HG02885 (cell line): Measurements from ENCODE around the gene SVOP.
"Not testable (repeated sequence)": the region's sequence is repeated elsewhere in the genome, so short reads cannot be mapped to it uniquely, and the experiment has no call there.

Source experiments
- ATAC-seq: cut with Tn5 transposase; IDR thresholded peaks from one replicate; pipeline ENCODE4 v1.9.1; 2021; ENCODE audit warnings: mild to moderate bottlenecking; ENCODE audit not compliant: unreplicated experiment, poor library complexity

The SVOP gene, protein sequence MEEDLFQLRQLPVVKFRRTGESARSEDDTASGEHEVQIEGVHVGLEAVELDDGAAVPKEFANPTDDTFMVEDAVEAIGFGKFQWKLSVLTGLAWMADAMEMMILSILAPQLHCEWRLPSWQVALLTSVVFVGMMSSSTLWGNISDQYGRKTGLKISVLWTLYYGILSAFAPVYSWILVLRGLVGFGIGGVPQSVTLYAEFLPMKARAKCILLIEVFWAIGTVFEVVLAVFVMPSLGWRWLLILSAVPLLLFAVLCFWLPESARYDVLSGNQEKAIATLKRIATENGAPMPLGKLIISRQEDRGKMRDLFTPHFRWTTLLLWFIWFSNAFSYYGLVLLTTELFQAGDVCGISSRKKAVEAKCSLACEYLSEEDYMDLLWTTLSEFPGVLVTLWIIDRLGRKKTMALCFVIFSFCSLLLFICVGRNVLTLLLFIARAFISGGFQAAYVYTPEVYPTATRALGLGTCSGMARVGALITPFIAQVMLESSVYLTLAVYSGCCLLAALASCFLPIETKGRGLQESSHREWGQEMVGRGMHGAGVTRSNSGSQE

DNA sequence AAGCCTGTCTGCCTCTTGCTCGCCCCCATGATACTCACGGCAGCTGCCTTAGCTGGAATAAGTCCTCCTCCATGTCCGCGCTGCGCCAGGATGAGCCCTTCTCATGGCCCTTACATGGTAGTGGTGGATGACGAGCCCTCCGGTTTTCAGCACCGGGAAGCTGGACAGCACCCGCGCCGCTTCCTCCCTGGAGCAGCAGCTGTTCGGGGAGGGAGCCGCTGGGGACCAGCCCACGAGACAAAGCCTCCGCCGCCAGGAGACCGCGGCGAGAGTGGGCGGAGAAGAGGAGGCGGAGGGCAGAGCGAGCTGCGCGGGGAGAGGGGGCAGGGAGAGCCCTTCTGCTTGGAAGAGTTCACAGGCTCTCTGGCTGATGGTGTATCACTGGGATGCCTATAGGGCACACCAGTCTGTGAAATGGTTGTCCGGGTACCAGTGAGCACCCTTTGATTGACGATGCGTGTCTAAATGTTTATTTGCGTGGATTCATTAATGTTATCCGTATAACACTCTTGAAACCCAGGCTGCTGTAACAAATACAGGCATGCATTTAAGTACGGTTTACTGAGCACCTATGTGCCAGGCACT, at the start of gene SVOP:
Gene SVOP, minus strand, starts transcription at position 273 of the 585 bp plus-strand sequence. Its CDS starts 200 bp downstream, at position 73.
- no peak for ATAC-seq

DNA sequence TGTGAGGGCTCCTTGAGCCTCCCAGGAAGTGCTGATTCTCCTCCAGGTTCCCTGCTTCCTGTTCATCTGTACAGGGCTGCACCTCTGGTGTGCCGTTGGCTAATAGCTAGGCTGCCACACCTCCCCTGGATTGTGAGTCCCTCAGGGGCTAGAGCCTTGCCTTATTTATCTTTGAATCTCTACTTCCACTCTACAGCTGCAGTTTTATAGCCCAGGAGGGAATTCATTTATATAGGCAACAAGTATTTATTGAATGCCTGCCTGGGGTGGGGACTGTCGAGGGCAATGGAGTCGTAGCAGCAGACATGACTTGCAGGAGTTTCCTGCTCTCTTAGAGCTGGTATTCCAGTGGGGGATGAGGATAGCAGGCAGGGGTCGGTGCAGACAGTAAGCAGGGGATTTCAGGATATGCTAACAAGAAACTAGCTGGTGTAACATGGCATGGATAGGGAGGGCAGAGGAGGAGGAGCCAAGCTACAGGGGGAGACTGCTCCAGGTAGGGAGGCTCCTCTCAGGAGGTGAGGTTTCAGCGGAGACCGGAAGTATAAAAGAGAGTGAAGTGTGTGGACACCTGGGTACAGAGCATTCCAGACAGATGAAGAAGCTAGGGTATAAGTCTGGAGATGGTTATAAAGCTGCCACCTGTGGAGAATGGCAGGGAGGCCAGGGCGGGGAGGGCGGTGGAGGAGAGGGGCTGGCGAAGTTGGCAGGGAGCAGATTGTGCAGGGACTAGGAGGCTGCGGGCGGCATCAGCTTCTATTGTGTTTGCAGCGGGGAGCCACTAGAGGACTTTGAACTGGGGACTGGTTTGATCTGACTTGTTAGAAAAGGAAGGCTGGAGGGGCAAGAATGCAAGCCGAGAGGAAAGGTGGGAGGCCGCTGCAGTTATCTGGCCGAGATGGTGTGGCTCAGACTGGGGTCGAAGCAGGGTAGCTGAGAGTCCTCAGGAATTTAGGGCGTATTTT, 48.7 kb upstream of the SVOP start:
- ATAC-seq = no peak

DNA sequence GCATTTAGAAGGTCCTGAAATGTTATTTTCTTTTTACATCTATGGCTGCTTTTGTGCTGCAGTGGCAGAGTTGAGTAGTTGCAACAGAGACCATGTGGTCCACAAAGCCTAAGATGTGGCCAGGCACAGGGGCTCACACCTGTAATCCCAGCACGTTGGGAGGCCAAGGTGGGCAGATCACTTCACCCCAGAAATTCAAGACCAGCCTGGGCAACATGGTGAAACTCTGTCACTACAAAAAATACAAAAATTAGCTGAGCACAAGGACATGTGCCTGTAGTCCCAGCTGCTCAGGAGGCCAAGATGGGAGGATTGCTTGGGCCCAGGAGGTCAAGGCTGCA, 45.0 kb upstream of the SVOP start:
- ATAC-seq = no peak

DNA sequence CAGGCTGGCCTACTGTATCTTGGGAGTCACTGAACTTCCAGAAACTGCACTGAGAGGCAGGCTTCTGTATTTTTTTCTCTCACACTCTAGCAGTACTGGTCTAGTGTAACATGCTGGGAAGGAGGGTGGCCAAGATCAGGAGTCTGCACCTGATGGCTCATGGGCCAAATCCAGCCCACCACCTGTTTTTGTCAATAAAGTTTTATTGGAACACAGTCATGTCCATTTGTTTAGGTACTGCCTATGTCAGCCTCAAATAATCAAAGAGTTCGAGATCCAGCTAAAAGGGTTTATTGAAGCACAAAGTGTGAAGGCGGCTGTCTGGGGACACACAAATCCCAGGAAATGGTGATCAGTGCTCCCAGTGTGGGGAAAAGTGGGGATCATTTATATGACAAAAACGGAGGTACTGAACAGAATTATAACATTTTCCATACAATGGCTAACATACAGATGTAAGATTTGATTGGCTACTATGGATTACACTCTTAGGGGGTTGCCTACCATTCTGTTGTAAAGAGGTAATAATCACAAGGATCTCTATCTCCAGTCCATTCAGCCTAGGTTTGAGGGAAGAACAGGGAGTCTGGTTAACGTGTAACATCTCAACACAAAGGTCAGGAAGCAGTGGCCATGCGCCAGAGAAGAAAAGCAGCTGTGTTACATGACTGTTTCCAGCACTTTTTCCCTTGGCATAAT, 44.4 kb upstream of the SVOP start:
- ATAC-seq = no peak

DNA sequence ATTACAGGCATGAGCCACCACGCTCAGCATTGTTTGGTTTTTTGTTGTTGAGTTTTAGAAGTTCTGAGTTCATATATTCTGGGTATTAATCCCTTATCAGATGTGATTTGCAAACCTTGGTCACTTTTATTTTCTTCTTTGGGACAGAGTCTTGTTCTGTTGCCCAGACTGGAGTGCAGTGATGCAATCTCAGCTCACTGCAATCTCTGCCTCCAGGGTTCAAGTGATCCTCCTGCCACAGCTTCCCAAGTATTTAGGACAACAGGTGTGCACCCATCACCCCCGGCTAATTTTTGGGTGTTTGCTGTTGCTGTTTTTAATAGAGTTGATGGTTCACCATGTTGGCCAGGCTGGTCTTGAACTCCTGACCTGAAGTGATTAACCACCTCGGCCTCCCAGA, 43.3 kb upstream of the SVOP start:
- ATAC-seq = no peak

DNA sequence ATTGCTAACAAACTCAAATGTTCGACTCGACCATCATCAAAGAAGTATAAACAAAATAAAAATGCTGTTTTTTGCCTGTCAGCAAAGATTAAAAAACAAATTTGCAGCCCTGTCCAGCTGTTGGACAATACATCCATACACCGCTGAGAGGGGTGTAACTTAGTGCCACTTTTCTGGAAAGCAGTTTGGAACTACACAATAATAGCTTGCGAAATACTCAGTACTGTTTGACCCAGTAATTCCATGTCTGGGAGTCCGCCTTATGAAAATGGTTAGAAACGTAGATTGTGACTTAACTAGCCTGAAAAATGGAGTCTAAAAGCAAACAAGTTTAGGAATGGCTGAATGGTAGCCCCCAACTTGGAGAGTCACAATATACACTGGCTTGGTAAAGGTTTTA, 37.9 kb upstream of the SVOP start:
- no peak for ATAC-seq

DNA sequence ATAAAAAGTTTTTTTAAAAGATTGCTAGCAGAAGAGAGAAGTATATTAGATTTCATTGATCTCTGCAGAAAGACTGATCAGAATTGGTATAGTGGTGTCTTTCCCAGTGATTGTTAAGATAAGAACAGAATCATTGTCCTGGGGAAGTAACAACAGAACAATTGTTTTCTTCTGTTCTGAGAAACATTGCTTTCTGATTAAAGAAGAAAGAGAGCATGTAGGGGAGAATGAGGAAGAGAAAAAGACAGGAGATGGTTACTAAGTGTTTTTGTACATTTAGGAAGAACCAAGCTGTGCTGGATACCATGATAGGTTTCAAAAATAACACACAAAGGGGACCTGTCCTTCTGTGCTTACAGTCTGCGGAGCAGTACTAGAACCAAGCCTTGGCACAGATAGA, 36.5 kb upstream of the SVOP start:
- ATAC-seq = no peak

DNA sequence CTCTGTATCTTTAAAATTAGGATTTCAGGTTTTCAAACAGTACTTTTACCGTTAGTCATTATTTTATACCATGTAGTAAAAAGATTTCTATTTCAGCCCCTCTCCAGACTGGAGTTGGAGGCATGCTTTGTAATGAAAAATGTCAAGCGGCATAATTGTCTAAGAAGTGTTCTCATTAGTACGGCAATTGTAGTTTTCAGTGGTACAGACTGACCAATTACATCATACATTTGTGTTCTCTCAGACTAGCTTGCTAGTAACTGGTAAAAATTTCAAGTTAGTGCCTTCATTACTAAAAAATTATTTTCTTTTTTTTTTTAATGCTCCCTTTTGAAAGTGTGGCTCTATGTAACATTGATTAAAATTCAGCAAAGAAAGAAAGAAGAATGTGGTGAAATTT, 36.0 kb upstream of the SVOP start:
- ATAC-seq = no peak

DNA sequence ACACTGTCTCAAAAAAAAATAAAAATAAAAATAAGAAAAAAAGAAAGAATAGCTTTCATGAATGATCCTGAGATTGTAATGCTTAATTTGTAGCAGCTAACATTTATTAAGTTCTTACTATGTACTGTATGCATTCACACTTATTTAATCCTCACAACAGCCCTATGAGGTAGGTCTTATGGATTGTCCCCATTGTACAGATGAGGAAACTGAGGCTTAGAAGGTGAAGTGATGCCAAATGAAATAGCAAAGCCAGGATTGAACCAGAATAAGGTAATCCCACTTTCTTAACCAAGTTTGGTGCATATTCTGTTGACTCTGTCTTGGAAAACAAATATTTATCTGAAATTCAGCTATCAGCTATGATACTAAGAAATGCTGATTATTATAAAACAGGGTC, 33.7 kb upstream of the SVOP start:
- ATAC-seq = no peak

DNA sequence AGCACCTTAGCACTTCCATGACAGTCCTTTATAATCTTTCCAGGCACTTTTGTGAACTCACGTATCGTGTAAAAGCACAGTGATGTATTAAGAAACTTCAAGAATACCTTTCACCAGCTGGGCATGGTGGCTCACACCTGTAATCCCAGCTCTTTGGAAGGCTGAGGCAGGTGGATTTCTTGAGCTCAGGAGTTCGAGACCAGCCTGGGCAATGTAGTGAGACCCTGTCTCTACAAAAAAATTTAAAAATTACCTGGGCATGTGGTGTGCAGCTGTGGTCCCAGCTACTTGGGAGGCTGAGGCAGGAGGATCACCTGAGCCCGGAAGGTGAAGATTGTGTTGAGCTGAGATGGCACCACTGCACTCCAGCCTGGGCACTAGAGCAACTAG, 33.3 kb upstream of the SVOP start:
- ATAC-seq = not testable (repeated sequence)

DNA sequence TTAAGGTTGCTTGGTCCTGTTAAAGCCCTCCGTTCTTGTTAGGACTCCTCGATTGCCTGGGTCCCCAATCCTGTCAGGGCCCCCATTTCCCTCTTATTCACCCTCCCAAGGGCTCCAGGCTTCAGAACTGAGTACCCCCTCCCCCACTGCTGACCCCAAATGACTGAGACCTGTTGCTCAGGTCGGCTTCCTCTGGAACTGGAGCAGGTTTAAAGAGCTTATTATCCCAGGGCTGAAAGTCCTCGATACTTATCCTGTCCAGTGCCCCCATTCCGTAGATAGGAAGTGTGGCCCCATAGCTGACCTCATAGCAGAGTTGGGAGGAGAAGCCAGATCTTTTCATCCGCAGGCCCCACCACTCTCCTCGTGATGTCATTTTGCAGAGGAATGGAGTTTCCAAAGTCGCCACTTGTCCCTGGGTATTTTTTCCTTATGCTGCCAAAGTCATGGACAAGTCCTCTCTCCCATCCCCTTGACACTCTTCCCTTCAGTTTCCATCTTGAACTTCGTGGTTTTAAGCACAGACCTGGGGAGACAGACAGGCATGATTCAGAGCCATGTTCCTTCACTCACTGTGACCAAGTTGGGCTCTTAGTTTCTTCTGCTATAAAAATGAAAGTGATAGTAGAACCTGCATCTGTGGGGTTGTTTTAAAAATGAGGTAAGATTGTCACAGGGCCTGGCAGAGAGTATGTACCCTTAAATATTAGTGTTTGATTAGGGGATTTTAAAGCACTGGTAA, 32.7 kb upstream of the SVOP start:
- peak; percentile 56 for ATAC-seq

DNA sequence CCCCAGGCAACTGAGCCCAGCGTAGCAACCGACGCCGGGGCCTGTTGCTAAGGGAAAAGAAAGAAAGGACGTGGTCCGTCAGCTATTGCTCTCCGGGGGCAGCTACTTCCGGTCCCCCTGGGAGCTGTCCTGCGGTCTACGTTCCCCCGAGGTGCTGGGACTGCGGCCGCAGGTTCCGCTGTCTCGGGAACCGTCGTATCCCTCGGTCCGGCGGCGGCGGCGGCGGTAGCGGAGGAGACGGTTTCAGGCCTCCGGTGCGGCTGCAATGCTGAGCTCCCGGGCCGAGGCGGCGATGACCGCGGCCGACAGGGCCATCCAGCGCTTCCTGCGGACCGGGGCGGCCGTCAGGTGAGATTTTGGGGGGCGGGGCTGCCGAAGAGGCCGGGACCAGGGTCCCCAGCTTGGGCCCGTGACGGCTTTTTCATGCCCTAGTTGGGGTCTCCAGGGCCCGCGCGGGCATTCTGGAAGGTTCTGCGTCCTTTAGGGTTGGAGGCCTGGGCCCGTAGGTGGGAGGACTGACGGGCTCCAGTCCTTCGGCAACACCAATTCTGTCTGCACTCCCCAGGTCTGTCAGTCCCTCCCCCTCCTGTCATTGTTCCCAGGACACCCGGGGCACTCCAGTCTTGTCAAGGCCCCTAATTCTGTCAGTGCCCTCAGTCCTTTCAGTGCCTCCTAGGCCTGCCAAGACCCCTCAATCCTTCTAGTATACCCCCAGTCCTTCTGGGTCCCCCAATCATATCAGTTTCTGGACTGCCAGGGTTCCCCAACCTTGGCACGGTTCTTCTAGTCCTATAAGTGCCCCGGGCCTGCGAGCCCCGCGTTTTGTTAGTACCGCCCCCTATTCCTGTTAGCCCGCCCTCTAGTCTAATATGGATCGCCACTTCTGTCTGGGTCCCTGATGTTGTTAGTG, 31.8 kb upstream of the SVOP start, which contains the start of gene USP30:
Gene USP30, plus strand, starts transcription at position 163 of the 910 bp plus-strand sequence. Its CDS starts 103 bp downstream, at position 266.
- peak; percentile 76 for ATAC-seq

DNA sequence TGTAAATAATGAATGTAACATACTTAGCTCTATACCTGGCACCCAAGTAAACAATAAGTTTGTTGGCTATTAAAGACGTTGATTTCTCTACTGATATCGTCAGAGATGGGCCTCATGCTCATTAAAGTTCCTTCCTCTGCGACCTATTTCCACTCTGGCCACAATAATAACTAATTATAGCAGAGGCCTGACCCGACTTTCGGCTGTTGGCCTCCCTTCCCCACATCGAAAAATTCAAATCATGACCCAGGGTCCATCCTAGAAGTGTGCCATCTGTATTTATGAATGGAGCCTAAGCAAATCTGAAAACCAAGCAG, 31.2 kb upstream of the SVOP start:
- ATAC-seq = no peak

DNA sequence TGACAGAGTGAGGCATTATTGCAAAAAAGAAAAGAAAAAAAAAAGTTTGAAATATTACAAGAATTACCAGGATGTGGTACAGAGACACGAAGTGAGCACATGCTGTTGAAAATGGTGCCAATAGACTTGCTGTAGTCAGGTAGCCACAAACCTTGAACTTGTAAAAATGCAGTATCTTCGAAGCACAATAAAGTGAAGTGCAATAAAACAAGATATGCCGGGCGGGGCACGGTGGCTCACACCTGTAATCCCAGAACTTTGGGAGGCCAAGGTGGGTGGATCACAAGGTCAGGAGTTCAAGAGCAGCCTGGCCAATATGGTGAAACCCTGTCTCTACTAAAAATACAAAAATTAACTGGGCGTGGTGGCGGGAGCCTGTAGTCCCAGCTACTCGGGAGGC, 28.9 kb upstream of the SVOP start:
- ATAC-seq = not testable (repeated sequence)

DNA sequence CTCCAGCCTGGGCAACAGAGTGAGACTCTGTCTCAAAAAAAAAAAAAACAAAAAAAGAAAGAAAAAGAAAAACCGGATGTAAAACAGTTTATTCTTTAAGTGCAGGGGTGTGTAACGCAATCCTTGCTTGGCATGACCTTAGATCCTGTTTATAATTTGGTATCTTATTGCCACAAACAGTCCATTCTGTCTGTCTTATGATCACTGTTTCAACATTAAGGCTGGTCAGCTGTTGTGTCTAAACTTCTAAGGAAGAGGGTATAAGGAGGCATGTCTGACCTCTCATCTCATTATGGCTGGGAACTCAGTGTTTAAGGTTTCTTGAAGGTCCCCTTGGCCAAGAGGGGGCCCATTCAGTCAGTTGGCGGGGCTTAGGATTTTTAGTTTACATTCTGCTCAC, 27.8 kb upstream of the SVOP start:
- ATAC-seq = not testable (repeated sequence)

DNA sequence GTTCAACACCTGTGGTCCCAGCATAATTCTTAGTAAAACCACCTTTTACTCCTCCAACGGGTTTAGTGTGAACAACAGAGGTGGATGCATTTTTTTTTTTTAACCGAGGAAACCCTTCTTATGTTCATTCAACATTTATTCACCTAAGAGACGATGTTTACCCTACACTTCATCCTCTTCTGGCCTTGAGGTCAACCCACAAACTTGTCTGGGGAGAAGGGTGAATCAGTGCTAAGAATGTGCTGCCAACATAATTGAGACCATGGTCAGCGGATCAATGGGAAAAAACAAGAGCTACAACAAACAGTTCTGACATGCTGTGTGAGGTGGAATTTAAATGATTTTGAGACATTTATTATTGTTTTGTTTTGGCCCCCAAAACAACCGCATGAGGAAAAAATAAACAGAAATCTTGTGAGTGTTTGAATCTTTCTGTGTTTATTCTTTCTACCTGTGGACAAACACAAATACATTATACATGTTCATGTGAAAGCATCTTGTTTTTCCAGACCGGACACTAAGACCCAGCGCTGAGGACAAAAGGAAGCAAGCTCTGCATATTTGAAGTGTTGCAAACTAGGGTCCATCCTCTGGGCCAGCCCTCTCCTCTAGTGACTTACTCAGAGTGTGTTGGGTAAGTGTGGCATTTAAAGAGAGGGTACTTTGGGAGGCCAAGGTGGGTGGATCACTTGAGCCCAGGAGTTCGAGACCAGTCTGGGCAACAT, 26.4 kb upstream of the SVOP start:
- no peak for ATAC-seq

DNA sequence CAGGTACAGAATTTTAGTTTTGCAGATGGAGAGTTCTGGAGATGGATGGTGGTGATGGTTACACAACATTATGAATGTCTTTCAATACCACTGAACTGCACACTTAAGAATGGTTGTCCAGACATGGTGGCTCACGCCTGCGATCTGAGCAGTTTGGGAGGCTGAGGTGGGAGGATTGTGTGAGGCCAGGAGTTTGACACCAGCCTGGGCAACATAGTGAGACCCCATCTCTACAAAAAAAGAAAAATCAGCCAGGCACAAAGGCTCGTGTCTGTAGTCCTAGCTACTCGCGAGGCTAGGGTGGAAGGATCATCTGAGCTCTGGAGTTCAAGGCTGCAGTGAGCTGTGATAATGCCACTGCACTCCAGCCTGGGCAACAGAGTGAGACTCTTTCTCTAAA, 23.4 kb upstream of the SVOP start:
- ATAC-seq = no peak

DNA sequence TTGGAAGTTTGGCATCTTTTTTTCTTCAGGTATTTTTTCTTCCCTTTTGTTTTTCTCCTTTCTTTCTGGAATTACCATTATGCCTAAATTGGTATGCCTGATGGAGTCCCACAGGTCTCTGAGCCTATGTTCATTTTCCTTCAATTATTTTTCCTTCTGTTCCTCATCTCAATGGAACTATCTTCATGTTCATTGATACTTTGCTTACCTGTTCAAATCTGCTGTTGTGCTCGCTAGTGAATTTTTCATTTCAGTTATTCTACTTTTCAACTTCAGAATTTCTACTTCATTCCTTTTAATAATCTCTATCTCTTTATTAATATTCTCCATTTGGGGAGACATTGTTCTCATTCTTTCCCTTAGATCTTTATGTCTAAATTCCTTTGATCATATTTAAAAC, 16.1 kb upstream of the SVOP start:
- ATAC-seq = no peak
